ENCODE results near the gene CYP4F8.

CYP4F8 gene

GRCh38 chr19:15639596-15639995 is 24.6 kb downstream of the CYP4F8 start:
- H3K4me3 ChIP-seq (ENCODE audit: low read length), result no peak overlapping the region
- TF ChIP-seq CTCF (conservative IDR thresholded peaks at IDR 0.05; ENCODE audit: low read length), result no peak
- no peak for DNase-seq (ENCODE audit: low read depth)

- no peak for TF ChIP-seq CTCF (conservative IDR thresholded peaks at IDR 0.05; ENCODE audit: low read length)
- no peak for DNase-seq (ENCODE audit: low read depth)
- no peak within 1 kb of the TSS for H3K4me3 ChIP-seq (ENCODE audit: low read length)
These were observed 25.4 kb downstream of the CYP4F8 start, which contains the start of gene CYP4F3 for GRCh38 chr19:15640294-15640903. Gene CYP4F3 (plus strand): TSS chr19:15640897. CDS start chr19:15641416, 519 bp downstream.

GRCh38 chr19:15640904-15641597 is 26.0 kb downstream of the CYP4F8 start:
- TF ChIP-seq CTCF (conservative IDR thresholded peaks at IDR 0.05; ENCODE audit: low read length), result no peak
- no peak overlapping the region for H3K4me3 ChIP-seq (ENCODE audit: low read length)
- no peak for DNase-seq (ENCODE audit: low read depth)

GRCh38 chr19:15641901-15642491 is 27.0 kb downstream of the CYP4F8 start:
- no peak for TF ChIP-seq CTCF (conservative IDR thresholded peaks at IDR 0.05; ENCODE audit: low read length)
- no peak for DNase-seq (ENCODE audit: low read depth)
- H3K4me3 ChIP-seq (ENCODE audit: low read length), result no peak overlapping the region

GRCh38 chr19:15642807-15643206 is 27.8 kb downstream of the CYP4F8 start:
- no peak for TF ChIP-seq CTCF (conservative IDR thresholded peaks at IDR 0.05; ENCODE audit: low read length)
- no peak overlapping the region for H3K4me3 ChIP-seq (ENCODE audit: low read length)
- no peak for DNase-seq (ENCODE audit: low read depth)

- DNase-seq (ENCODE audit: low read depth), result no peak
- H3K4me3 ChIP-seq (ENCODE audit: low read length), result no peak overlapping the region
- no peak for TF ChIP-seq CTCF (conservative IDR thresholded peaks at IDR 0.05; ENCODE audit: low read length)
These were observed 28.4 kb downstream of the CYP4F8 start for GRCh38 chr19:15643387-15643786.
